Measurements from ENCODE around the gene TAF4. TPM values are rescaled to one million over a fixed set of nuclear protein-coding genes. Genes with fewer than 3 reads are reported as not detected.

The TAF4 gene
- total RNA-seq, 1 donor from 2014 or later, result 11.5 TPM

DNA sequence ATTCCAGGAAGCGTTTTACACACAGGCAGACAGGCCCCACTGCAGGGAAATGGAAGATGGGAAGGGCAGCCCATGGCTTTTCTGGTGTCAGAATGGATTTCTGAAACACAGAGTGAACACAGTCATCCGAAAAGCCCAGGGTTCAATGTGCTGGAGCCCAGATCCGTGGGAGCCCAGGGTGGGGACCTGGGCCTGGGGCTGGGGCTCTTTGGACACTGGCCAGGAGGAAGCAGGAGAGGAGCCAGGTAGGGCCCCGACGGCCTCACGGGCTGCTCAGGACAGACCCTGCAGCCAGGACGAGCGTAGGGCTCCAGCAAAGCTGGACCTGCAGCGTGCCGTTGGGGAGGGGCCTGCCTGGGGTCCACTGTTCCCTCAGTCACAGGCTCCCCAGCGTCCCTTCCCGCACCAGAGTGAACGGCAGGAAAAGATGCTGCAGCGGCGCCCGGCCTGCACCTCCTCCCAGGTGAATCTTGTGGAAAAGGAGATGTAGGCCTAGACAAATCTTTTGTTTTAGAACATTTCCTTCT lies 32.3 kb upstream of the TAF4 start:
- Mint-ChIP-seq H3K36me3 (ENCODE audit: low read depth) (peaks cover 6% of the 10 kb centered on the region), H3K9me3 (ENCODE audit: low read depth) (peaks cover 8% of the 10 kb centered on the region), H3K27me3 (ENCODE audit: low read depth) (no peaks in the 10 kb centered on the region), H3K4me3 (ENCODE audit: unreplicated experiment) (no peak overlapping the region), H3K27ac (ENCODE audit: unreplicated experiment) (no peak overlapping the region), H3K4me1 (ENCODE audit: low read depth) (no peaks in the 10 kb centered on the region)
- TF ChIP-seq, protein P1, sequence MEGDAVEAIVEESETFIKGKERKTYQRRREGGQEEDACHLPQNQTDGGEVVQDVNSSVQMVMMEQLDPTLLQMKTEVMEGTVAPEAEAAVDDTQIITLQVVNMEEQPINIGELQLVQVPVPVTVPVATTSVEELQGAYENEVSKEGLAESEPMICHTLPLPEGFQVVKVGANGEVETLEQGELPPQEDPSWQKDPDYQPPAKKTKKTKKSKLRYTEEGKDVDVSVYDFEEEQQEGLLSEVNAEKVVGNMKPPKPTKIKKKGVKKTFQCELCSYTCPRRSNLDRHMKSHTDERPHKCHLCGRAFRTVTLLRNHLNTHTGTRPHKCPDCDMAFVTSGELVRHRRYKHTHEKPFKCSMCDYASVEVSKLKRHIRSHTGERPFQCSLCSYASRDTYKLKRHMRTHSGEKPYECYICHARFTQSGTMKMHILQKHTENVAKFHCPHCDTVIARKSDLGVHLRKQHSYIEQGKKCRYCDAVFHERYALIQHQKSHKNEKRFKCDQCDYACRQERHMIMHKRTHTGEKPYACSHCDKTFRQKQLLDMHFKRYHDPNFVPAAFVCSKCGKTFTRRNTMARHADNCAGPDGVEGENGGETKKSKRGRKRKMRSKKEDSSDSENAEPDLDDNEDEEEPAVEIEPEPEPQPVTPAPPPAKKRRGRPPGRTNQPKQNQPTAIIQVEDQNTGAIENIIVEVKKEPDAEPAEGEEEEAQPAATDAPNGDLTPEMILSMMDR (IDR thresholded peaks at IDR 0.05), result no peak
- no peak for DNase-seq (ENCODE audit: low spot score)

DNA sequence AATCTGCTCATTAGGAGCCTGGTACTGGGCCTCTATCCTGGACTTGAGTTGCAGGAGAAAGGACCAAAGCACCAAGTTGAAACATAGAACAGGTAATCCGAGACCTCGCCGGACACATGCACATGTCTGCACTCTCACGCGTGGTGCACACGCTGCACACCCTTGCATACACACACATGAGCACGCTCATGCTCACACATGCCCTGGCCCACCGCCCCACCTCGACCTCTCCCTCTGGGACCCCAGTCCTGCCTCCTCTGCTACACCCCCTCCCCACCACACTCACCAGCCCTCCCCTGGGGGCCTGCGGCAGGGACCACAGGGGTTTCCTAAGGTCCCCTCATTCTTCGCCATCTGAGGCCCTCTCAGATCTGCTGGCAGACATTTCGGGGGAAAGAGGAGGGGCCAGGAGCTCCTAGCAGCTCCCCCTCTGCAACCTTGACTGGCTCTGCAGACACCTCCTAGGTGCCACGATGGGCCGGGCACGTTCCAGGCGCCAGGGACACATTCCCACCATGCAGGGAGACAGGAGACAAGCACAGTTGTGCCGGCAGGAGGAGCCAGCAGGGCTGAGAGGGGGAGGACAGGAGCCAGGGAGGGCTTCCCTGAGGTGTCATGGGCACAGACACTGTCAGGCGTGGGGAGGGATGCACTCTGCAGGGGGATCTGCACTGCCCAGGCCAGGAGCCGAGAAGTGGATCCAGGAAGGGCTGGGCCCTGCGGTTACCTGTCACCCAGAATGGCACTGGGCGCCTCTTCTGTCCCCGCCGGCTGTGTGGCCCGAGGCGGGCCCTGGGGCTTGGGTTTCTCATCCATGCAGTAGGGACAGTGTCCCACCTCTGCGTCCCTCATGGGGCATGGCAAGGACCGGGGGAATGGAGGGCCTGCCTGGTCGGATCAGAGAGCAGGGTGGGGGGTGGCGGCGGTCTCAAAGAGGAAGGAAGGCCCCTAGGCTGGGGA lies 31.0 kb upstream of the TAF4 start:
- H3K27ac Mint-ChIP-seq (ENCODE audit: unreplicated experiment), result no peak overlapping the region
- H3K4me1 Mint-ChIP-seq (ENCODE audit: low read depth), result no peaks in the 10 kb centered on the region
- H3K4me3 Mint-ChIP-seq (ENCODE audit: unreplicated experiment), result no peak overlapping the region
- peaks cover 7% of the 10 kb centered on the region for H3K27me3 Mint-ChIP-seq (ENCODE audit: low read depth)
- H3K9me3 Mint-ChIP-seq (ENCODE audit: low read depth), result peaks cover 8% of the 10 kb centered on the region
- H3K36me3 Mint-ChIP-seq (ENCODE audit: low read depth), result peaks cover 6% of the 10 kb centered on the region
- peak; percentile 77 for DNase-seq (ENCODE audit: low spot score)
- TF ChIP-seq, protein P1 (IDR thresholded peaks at IDR 0.05), result no peak

DNA sequence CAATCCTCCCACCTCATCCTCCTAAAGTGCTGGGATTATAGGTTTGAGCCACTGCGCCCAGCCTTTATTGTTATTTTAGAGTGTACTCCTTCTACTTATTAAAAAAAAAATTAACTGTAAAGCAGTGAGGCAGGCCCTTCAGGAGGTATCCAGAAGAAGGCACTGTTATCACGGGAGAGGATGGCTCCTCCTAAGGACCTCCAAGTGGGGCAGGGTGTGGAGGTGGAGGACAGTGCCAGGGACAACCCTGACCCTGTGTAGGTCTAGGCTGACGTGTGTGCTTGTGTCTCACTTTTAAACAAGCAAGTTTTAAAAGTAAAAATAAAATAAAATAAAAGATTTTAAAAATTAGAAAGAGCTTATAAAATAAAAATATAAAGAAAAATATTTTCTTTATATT lies 23.7 kb upstream of the TAF4 start:
- H3K4me1 Mint-ChIP-seq (ENCODE audit: low read depth), result no peaks in the 10 kb centered on the region
- TF ChIP-seq, protein P1 (IDR thresholded peaks at IDR 0.05), result no peak

DNA sequence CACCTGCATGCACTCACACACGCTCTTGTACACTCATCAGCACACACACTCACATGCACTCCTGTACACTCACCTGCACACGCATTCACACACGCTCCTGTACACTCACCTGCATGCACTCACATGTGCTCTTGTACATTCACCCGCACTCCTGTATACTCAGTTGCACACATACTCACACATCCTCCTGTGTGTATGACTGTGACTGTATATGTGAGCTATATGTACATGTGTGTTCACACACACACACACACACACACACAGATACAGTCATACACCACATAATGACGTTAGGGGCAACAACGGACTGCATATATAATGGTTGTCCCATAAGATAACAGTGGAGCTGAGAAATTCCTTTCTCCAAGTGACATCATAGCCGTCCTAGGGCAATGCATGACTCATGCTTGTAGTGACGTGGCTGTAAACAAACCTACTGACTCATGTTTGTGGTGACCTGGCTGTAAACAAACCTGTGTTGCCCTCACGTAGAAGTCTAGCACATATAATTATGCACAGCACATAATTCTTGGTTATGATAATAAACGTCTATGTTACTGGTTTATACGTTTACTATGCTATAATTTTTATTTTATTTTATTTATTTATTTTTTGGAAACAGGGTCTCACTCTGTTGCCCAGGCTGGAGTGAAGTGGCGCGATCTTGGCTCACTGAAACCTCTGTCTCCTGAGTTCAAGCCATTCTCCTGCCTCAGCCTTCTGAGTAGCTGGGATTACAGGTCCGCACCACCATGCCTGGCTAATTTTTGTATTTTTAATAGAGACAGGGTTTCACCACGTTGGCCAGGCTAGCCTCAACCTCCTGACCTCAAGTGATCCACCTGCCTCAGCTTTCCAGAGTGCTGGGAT lies 22.8 kb upstream of the TAF4 start:
- TF ChIP-seq, protein P1 (IDR thresholded peaks at IDR 0.05), result no peak
- Mint-ChIP-seq H3K4me3 (ENCODE audit: unreplicated experiment) (no peak overlapping the region), H3K27ac (ENCODE audit: unreplicated experiment) (no peak overlapping the region), H3K27me3 (ENCODE audit: low read depth) (peaks cover 12% of the 10 kb centered on the region), H3K36me3 (ENCODE audit: low read depth) (no peaks in the 10 kb centered on the region), H3K4me1 (ENCODE audit: low read depth) (no peaks in the 10 kb centered on the region), H3K9me3 (ENCODE audit: low read depth) (no peaks in the 10 kb centered on the region)
- DNase-seq (ENCODE audit: low spot score), result no peak

More for the DNA sequence above, 23.7 kb upstream of the TAF4 start:
- no peaks in the 10 kb centered on the region for H3K36me3 Mint-ChIP-seq (ENCODE audit: low read depth)
- no peaks in the 10 kb centered on the region for H3K9me3 Mint-ChIP-seq (ENCODE audit: low read depth)
- peaks cover 11% of the 10 kb centered on the region for H3K27me3 Mint-ChIP-seq (ENCODE audit: low read depth)
- no peak overlapping the region for H3K27ac Mint-ChIP-seq (ENCODE audit: unreplicated experiment)
- DNase-seq (ENCODE audit: low spot score), result no peak
- no peak overlapping the region for H3K4me3 Mint-ChIP-seq (ENCODE audit: unreplicated experiment)

DNA sequence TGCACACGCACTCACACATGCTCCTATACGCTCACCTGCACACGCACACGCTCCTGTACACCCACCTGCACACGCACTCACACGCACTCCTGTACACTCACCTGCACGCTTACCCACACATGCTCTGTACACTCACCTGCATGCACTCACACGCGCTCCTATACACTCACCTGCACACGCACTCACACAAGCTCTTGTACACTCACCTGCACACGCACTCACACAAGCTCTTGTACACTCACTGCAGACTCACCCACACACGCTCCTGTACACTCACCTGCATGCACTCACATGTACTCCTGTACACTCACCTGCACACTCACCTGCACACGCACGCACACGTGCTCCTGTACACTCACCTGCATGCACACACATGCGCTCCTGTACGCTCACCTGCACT lies 22.0 kb upstream of the TAF4 start:
- Mint-ChIP-seq H3K9me3 (ENCODE audit: low read depth) (no peaks in the 10 kb centered on the region), H3K4me3 (ENCODE audit: unreplicated experiment) (no peak overlapping the region), H3K27me3 (ENCODE audit: low read depth) (peaks cover 14% of the 10 kb centered on the region), H3K4me1 (ENCODE audit: low read depth) (no peaks in the 10 kb centered on the region), H3K27ac (ENCODE audit: unreplicated experiment) (no peak overlapping the region), H3K36me3 (ENCODE audit: low read depth) (no peaks in the 10 kb centered on the region)
- TF ChIP-seq, protein P1 (IDR thresholded peaks at IDR 0.05), result no peak
- DNase-seq (ENCODE audit: low spot score), result no peak

All from chondrocyte (in vitro differentiated cells).